LNCAP (cell line): Measurements from ENCODE around the gene B3GNT7.

Experiments
- CTCF ChIP-seq: fragments of 450-650 bp; IDR thresholded peaks from 2 replicates; pipeline ENCODE4 v1.5.1; 2017; ENCODE audit warnings: mild to moderate bottlenecking

The B3GNT7 gene

GRCh38 chr2:231370429-231370748 lies 25.1 kb upstream of the B3GNT7 start:
- TF ChIP-seq CTCF, result no peak

- no peak for TF ChIP-seq CTCF
These were observed 24.6 kb upstream of the B3GNT7 start for GRCh38 chr2:231370749-231371429.

- TF ChIP-seq CTCF, result no peak
These were observed 24.0 kb upstream of the B3GNT7 start for GRCh38 chr2:231371430-231372054.

- TF ChIP-seq CTCF, result no peak
These were observed 23.2 kb upstream of the B3GNT7 start for GRCh38 chr2:231372326-231372725.

GRCh38 chr2:231373184-231373583 lies 22.3 kb upstream of the B3GNT7 start:
- TF ChIP-seq CTCF, result no peak

- TF ChIP-seq CTCF, result no peak
These were observed 21.6 kb upstream of the B3GNT7 start for GRCh38 chr2:231373786-231374349.

GRCh38 chr2:231374771-231375170 lies 20.7 kb upstream of the B3GNT7 start:
- no peak for TF ChIP-seq CTCF
